Keratinocyte (primary cell): ENCODE results near the gene HOMER3. TPM values are rescaled to one million over a fixed set of nuclear protein-coding genes. Genes with fewer than 3 reads are reported as not detected.
A peak's percentile ranks its signal among the peaks of the same experiment; 100 is the strongest.

Experiments
- DNase-seq: peaks from one replicate; pipeline ENCODE4 v3.0.0-alpha.2; 2011; ENCODE audit warnings: low read depth, missing footprints, low spot score
- FAIRE-seq: peaks from 2 replicates; lab custom pipeline; 2011; peaks lifted over from hg19 to GRCh38; lab: Jason Lieb, UNC
- H2AFZ ChIP-seq: 2 replicates; pipeline ENCODE4 v1.6.0; 2012; ENCODE audit warnings: low read length, control low read depth, inconsistent platforms; ENCODE audit not compliant: control insufficient read depth
- H3K27ac ChIP-seq: 2 replicates; pipeline ENCODE4 v1.5.1; 2011; ENCODE audit warnings: low read length; ENCODE audit not compliant: control insufficient read depth, insufficient read depth
- H3K27me3 ChIP-seq: 3 replicates; pipeline ENCODE4 v1.6.0; 2011; ENCODE audit warnings: low read length; ENCODE audit not compliant: control insufficient read depth, insufficient read depth; ENCODE audit errors: extremely low read depth
- H3K36me3 ChIP-seq, 2 experiments: 2 replicates in 1 of 2; 3 replicates in 1 of 2; pipeline ENCODE4 v1.5.1; 2011; ENCODE audit warnings: low read length in 2 of 2, mild to moderate bottlenecking in 1 of 2; ENCODE audit not compliant: control insufficient read depth in 2 of 2, insufficient read depth in 2 of 2; ENCODE audit errors: extremely low read depth in 1 of 2
- H3K4me1 ChIP-seq: 3 replicates; pipeline ENCODE4 v1.5.1; 2011; ENCODE audit warnings: low read length; ENCODE audit not compliant: control insufficient read depth, insufficient read depth; ENCODE audit errors: extremely low read depth
- H3K4me2 ChIP-seq: 3 replicates; pipeline ENCODE4 v1.6.0; 2011; ENCODE audit warnings: low read depth, low read length; ENCODE audit not compliant: control insufficient read depth, insufficient read depth; ENCODE audit errors: extremely low read depth
- H3K4me3 ChIP-seq, 3 experiments: fragments of 200-600 bp in 1 of 3; sonication (generic) in 1 of 3; 2 replicates in 2 of 3; 3 replicates in 1 of 3; pipeline ENCODE4 v1.5.1; 2011 to 2016; ENCODE audit warnings: low read length in 3 of 3, mild to moderate bottlenecking in 3 of 3, control low read depth in 2 of 3, inconsistent platforms in 1 of 3, low read depth in 1 of 3, mixed read lengths in 1 of 3, mixed run types in 1 of 3, moderate library complexity in 1 of 3; ENCODE audit not compliant: control insufficient read depth in 2 of 3, insufficient read depth in 2 of 3; ENCODE audit errors: extremely low read depth in 1 of 3
- H3K79me2 ChIP-seq: 2 replicates; pipeline ENCODE4 v1.6.0; 2012; ENCODE audit warnings: low read length; ENCODE audit not compliant: control insufficient read depth, insufficient read depth
- H3K9ac ChIP-seq: 3 replicates; pipeline ENCODE4 v1.6.0; 2011; ENCODE audit warnings: low read length; ENCODE audit not compliant: control insufficient read depth, insufficient read depth; ENCODE audit errors: extremely low read depth
- H3K9me1 ChIP-seq: 3 replicates; pipeline ENCODE4 v1.6.0; 2011; ENCODE audit warnings: low read length; ENCODE audit not compliant: control insufficient read depth, insufficient read depth; ENCODE audit errors: extremely low read depth
- H3K9me3 ChIP-seq: 2 replicates; pipeline ENCODE4 v1.5.1; 2012; ENCODE audit warnings: low read depth, low read length; ENCODE audit not compliant: control insufficient read depth
- H4K20me1 ChIP-seq: 3 replicates; pipeline ENCODE4 v1.6.0; 2011; ENCODE audit warnings: low read length; ENCODE audit not compliant: control insufficient read depth, insufficient read depth; ENCODE audit errors: extremely low read depth
- CTCF ChIP-seq, 3 experiments: IDR thresholded peaks in 1 of 3; conservative IDR thresholded peaks in 1 of 3; optimal IDR thresholded peaks in 1 of 3; 2 replicates in 2 of 3; 3 replicates in 1 of 3; pipeline versions ENCODE3 to v1.5.1; 2011; ENCODE audit warnings: low read length in 3 of 3, mild to moderate bottlenecking in 3 of 3, moderate library complexity in 2 of 3, control low read depth in 1 of 3, inconsistent platforms in 1 of 3; ENCODE audit not compliant: insufficient read depth in 2 of 3; ENCODE audit errors: extremely low read depth in 1 of 3
- EZH2 ChIP-seq: IDR thresholded peaks from one replicate; pipeline ENCODE4 v1.6.1; 2012; ENCODE audit warnings: inconsistent platforms, mild to moderate bottlenecking, low read length, moderate library complexity
- dilution Hi-C: fragments of 300-500 bp; cut with MboI; formaldehyde crosslinking; loops from one replicate; pipeline ENCODE4 v1.7.0; 2020; ENCODE audit warnings: low sequenced_read_pairs; ENCODE audit not compliant: extremely low pct_ligation_motif_present
- polyA plus RNA-seq, 5 experiments: library from polyadenylated mRNA; depleted of rRNA in 3 of 5; stranded (reverse) in 3 of 5; stranded (forward) in 1 of 5; unstranded in 1 of 5; fragments of >200 nt; gene quantifications; 1 replicate in 1 of 5; 2 replicates in 3 of 5; 3 replicates in 1 of 5; pipeline versions ENCODE4 v1.2.1 to v1.2.3, GENCODE V29; 2011 to 2012; ENCODE audit warnings: missing spikeins in 2 of 5, low read depth in 1 of 5, low replicate concordance in 1 of 5

Gene HOMER3
- polyA plus RNA-seq, 1 donor (not counting 4 experiments of a cell fraction or from before 2014, with no cell fraction given) = 119 TPM

DNA sequence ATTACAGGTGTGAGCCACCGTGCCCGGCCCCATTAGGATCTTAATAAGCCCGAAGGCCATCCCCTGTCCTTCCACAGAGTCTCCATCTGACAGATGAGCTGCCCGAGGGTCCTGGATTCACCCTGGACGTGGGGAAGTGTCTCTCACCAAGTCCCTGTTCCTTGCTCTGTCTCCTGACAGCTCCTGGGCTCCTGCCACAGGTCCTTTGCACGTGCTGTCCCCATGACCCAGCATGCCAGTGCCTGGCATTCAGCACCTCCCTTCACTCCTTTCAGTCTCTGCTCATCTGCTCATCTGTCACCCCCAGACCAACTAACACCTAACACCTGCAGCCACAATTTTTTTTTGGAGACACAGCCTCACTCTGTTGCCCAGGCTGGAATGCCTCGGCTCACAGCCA is 59.5 kb downstream of the HOMER3 start:
- Histone ChIP-seq H2AFZ (no peak overlapping the region), H3K4me1 (no peaks in the 10 kb centered on the region), H3K9ac (no peak overlapping the region), H3K9me1 (no peaks in the 10 kb centered on the region), H3K4me3 (no peak overlapping the region), H3K79me2 (no peaks in the 10 kb centered on the region), H3K27me3 (peaks cover 4% of the 10 kb centered on the region), H4K20me1 (no peaks in the 10 kb centered on the region), H3K36me3 (no peaks in the 10 kb centered on the region), H3K4me2 (no peak overlapping the region), H3K27ac (no peak overlapping the region), H3K9me3 (no peaks in the 10 kb centered on the region)
- TF ChIP-seq CTCF (optimal IDR thresholded peaks at IDR 0.05 in 1 of 3, IDR thresholded peaks at IDR 0.05 in 1 of 3, conservative IDR thresholded peaks at IDR 0.05 in 1 of 3; ENCODE audit: extremely low read depth in 1 of 3, insufficient read depth in 2 of 3, low read length in 3 of 3) = no peak
- no peak for TF ChIP-seq EZH2
- DNase-seq (no peak), FAIRE-seq (no peak)
- dilution Hi-C loops = no loop called here

GRCh38 chr19:18879579-18880373 is 61.2 kb downstream of the HOMER3 start:
- H3K79me2 ChIP-seq = no peaks in the 10 kb centered on the region
- no peak overlapping the region for H3K27ac ChIP-seq
- H3K36me3 ChIP-seq = no peaks in the 10 kb centered on the region
- no peak for FAIRE-seq
- H3K9ac ChIP-seq = no peak overlapping the region
- peak; percentile 19 for DNase-seq
- H4K20me1 ChIP-seq = no peaks in the 10 kb centered on the region
- no peaks in the 10 kb centered on the region for H3K9me1 ChIP-seq
- H3K4me1 ChIP-seq = no peaks in the 10 kb centered on the region
- H3K4me2 ChIP-seq = no peak overlapping the region
- H2AFZ ChIP-seq = no peak overlapping the region
- no peak overlapping the region for H3K4me3 ChIP-seq
- dilution Hi-C loops = no loop called here
- TF ChIP-seq EZH2 (no peak), CTCF (optimal IDR thresholded peaks at IDR 0.05 in 1 of 3, IDR thresholded peaks at IDR 0.05 in 1 of 3, conservative IDR thresholded peaks at IDR 0.05 in 1 of 3; ENCODE audit: extremely low read depth in 1 of 3, insufficient read depth in 2 of 3, low read length in 3 of 3) (no peak)
- H3K27me3 ChIP-seq = peaks cover 4% of the 10 kb centered on the region
- no peaks in the 10 kb centered on the region for H3K9me3 ChIP-seq

Other genes with a start within 250 kb of the HOMER3 start
- gene COMP, start 149.9 kb downstream of the HOMER3 start, polyA plus RNA-seq = 0.02 to 0.21 TPM in 2 of 3 replicates, not detected in the other
- 22.5 to 48.5 TPM (median 33.7 TPM) in 3 replicates for gene UPF1, start 109.3 kb downstream of the HOMER3 start, polyA plus RNA-seq
- gene CERS1, start 45.1 kb downstream of the HOMER3 start, polyA plus RNA-seq = 0.09 to 0.23 TPM (median 0.14 TPM) in 3 replicates
- 109 to 198 TPM (median 137 TPM) in 3 replicates for gene COPE, start 21.8 kb downstream of the HOMER3 start, polyA plus RNA-seq
- 33.1 to 59.4 TPM (median 39.2 TPM) in 3 replicates for gene DDX49, start 21.5 kb downstream of the HOMER3 start, polyA plus RNA-seq
- gene SUGP2, start 92.3 kb upstream of the HOMER3 start, polyA plus RNA-seq = 39.6 to 57.9 TPM (median 51.2 TPM) in 3 replicates
- gene ARMC6, start 92.4 kb upstream of the HOMER3 start, polyA plus RNA-seq = 23.8 to 32.7 TPM (median 30.7 TPM) in 3 replicates
- gene SLC25A42, start 122.8 kb upstream of the HOMER3 start, polyA plus RNA-seq = 1.2 to 2.2 TPM (median 1.9 TPM) in 3 replicates
- 18.0 to 35.1 TPM (median 25.0 TPM) in 3 replicates for gene TMEM161A, start 197.3 kb upstream of the HOMER3 start, polyA plus RNA-seq
- gene MEF2B, start 229.0 kb upstream of the HOMER3 start, polyA plus RNA-seq = 0.05 to 0.17 TPM (median 0.11 TPM) in 3 replicates